Measurements from ENCODE around the gene PRAC1. TPM values are rescaled to one million over a fixed set of nuclear protein-coding genes. Genes with fewer than 3 reads are reported as not detected.

Gene PRAC1
- total and polyA plus RNA-seq, 12 donors, result not detected

DNA sequence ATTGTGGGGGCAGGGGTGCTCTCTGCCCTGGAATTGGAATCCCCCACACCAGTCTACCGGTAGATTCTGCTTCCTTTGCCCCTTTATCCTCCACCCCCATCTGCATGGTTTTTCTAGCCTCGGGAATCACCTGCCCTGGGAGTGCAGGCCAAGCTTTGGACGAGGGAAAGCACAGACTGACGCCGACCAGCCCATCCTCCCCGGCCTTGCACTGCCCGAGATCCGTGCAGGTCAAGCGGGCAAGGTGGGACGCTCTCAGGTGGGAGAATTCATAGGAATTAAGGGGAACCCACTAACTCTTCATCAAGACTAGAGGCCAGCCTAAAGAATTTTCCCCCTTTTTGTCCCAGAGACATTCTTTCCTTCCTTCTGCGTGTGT is 16.1 kb upstream of the PRAC1 start:
- DNase-seq, result no peak
- Histone ChIP-seq H3K36me3 (no peaks in the 10 kb centered on the region), H3K4me1 (peaks cover 0 to 7% (median under 1%) of the 10 kb centered on the region in 9 donors), H3K9me3 (no peaks in the 10 kb centered on the region), H3K27me3 (peaks cover 30 to 100% (median 100%) of the 10 kb centered on the region in 7 donors), H3K27ac (no peak overlapping the region), H3K4me3 (no peak overlapping the region)
- intact Hi-C loops (cut with DNase I), result no loop called here
- WGBS, 2 donors, result 1 to 3% methylated on average over 10 to 11 of the region's 11 CpGs
- TF ChIP-seq, protein P1, sequence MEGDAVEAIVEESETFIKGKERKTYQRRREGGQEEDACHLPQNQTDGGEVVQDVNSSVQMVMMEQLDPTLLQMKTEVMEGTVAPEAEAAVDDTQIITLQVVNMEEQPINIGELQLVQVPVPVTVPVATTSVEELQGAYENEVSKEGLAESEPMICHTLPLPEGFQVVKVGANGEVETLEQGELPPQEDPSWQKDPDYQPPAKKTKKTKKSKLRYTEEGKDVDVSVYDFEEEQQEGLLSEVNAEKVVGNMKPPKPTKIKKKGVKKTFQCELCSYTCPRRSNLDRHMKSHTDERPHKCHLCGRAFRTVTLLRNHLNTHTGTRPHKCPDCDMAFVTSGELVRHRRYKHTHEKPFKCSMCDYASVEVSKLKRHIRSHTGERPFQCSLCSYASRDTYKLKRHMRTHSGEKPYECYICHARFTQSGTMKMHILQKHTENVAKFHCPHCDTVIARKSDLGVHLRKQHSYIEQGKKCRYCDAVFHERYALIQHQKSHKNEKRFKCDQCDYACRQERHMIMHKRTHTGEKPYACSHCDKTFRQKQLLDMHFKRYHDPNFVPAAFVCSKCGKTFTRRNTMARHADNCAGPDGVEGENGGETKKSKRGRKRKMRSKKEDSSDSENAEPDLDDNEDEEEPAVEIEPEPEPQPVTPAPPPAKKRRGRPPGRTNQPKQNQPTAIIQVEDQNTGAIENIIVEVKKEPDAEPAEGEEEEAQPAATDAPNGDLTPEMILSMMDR (IDR thresholded peaks at IDR 0.05), result no peak
- no peak for ATAC-seq

DNA sequence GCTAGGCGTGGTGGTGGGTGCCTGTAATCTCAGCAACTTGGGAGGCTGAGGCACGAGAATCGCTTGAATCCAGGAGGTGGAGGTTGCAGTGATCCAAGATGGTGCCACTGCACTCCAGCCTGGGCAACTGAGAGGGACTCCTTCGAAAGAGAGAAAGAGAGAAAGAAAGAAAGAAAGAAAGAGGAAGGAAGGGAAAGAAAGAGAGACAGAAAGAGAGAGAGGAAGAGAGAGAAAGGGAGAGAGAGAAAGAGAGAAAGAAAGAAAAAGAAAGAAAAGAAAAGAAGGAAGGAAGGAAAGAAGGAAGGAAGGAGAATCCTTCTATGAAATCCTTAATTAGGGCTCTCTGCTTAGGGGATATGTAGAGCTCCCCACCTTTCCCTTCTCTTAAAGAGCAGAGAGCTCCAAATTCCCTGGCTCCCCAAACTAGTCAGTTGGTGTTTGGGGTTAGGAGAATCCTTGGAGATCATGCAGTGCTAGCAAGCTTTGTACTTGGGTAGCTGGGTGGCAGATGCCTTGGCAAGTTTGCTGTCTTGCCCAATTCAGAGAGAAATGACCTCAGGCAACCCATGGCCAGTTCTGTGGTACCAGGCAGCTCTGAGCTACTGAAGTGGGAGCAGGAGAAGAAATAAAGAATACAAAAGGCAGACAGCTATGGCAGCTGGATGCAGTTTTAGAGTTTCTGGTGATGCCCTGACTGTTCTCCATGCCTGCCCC is 15.2 kb upstream of the PRAC1 start:
- Histone ChIP-seq H3K27me3 (peaks cover 38 to 100% (median 100%) of the 10 kb centered on the region in 7 donors), H3K4me1 (peaks cover 0 to 13% (median 6%) of the 10 kb centered on the region in 9 donors), H3K36me3 (no peaks in the 10 kb centered on the region), H3K4me3 (no peak overlapping the region), H3K27ac (no peak overlapping the region), H3K9me3 (no peaks in the 10 kb centered on the region)
- TF ChIP-seq, protein P1 (IDR thresholded peaks at IDR 0.05), result no peak
- 48 to 49% methylated on average over 4 of the region's 4 CpGs for WGBS, 2 donors
- DNase-seq, result no peak
- no peak for ATAC-seq
- intact Hi-C loops (cut with DNase I), result no loop called here

DNA sequence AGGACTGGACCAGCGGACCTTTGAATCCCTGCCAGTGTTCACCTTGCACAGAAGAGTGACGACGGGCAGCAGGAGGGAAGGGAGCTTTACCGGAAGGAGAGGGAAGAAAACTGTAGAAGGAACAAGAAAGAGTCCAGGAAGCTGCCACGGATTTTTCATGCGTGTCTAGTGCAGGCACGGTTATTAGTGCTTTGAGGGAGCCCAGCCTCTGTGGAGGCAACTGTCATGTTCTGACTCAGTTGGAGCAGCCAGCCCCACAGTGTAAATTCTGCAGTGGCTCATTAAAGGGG is 12.7 kb upstream of the PRAC1 start:
- intact Hi-C loops (cut with DNase I), result no loop called here
- no peak for ATAC-seq
- Histone ChIP-seq H3K36me3 (no peaks in the 10 kb centered on the region), H3K4me1 (peaks cover 0 to 13% (median 6%) of the 10 kb centered on the region in 9 donors), H3K4me3 (no peak overlapping the region), H3K27ac (no peak overlapping the region), H3K27me3 (peaks cover 28 to 100% (median 100%) of the 10 kb centered on the region in 7 donors), H3K9me3 (no peaks in the 10 kb centered on the region)
- TF ChIP-seq, protein P1 (IDR thresholded peaks at IDR 0.05), result no peak
- WGBS, 2 donors, result 3 to 4% methylated on average over 7 of the region's 7 CpGs
- no peak for DNase-seq

DNA sequence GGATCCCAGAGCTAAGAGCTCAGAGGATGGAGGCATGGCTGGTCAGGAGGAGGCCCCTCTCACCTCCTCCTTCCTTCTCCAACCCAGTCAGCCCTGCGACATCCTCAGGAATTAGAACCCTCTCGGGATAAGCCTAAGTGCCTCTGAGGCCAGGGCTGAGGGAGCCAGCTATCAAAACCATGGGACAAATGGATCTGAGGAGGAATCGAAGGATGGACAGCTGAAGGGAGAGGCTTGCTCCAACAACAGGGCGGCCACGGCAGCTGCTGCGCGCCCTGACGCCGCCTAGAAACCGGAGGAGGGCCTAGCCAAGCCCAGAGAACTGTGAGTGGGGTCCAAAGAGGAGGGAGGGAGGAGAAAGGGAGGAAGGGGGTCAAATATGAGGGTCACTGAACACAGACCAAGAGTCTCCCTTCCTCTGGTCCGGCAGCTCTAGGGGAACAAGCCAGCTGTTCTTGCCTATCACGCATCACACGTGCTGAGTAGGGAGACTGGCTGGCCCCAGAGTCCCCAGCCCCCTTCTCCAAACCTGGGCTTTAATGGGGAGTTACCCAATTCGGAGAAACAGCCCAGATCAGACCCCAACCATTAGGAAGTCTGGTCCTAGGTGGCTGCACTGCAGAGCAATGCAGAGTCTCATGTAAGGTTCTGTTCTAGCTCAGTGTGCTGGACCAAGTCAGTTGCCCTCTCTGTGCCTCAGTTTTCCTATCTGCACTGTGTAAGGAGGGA is 12.2 kb upstream of the PRAC1 start:
- ATAC-seq, result no peak
- peaks cover 0 to 13% (median 6%) of the 10 kb centered on the region in 9 donors for H3K4me1 ChIP-seq
- TF ChIP-seq, protein P1 (IDR thresholded peaks at IDR 0.05), result no peak
- H3K4me3 ChIP-seq, result no peak overlapping the region
- H3K27ac ChIP-seq, result no peak overlapping the region
- peaks cover 28 to 100% (median 100%) of the 10 kb centered on the region in 7 donors for H3K27me3 ChIP-seq
- 5 to 6% methylated on average over 14 of the region's 14 CpGs for WGBS, 2 donors
- no peak for DNase-seq
- H3K36me3 ChIP-seq, result no peaks in the 10 kb centered on the region
- no peaks in the 10 kb centered on the region for H3K9me3 ChIP-seq
- intact Hi-C loops (cut with DNase I), result no loop called here
